Measurements from ENCODE around the gene STK24. TPM values are rescaled to one million over a fixed set of nuclear protein-coding genes. Genes with fewer than 3 reads are reported as not detected.

STK24 gene
- total RNA-seq, 1 donor from 2014 or later: 94.6 TPM

DNA sequence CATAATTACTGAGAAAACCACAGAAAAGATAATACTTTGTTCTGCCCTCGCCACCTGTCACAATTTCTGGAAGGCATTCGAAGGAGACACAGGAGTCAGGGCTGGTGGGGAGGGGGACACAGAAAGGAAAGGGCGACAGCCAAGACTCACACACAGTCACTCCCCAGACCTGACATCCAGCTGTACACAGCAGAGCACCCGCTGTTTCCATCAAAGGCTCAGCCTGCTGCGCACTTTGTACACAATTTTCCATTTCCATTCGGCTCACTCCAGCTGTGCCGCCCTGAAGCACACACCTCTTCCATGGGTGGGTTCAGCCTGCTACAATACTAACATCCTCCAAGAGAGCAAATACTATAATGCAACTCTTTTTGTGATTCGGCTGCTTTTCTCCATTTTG, 38.0 kb downstream of the STK24 start:
- Histone ChIP-seq H3K36me3 (peaks cover 5% of the 10 kb centered on the region), H3K9me3 (no peaks in the 10 kb centered on the region), H3K4me3 (no peak overlapping the region), H3K27ac (no peak overlapping the region), H3K4me1 (peaks cover 61% of the 10 kb centered on the region), H3K27me3 (no peaks in the 10 kb centered on the region)
- ATAC-seq: no peak
- DNase-seq: no peak
- TF ChIP-seq, protein P1, sequence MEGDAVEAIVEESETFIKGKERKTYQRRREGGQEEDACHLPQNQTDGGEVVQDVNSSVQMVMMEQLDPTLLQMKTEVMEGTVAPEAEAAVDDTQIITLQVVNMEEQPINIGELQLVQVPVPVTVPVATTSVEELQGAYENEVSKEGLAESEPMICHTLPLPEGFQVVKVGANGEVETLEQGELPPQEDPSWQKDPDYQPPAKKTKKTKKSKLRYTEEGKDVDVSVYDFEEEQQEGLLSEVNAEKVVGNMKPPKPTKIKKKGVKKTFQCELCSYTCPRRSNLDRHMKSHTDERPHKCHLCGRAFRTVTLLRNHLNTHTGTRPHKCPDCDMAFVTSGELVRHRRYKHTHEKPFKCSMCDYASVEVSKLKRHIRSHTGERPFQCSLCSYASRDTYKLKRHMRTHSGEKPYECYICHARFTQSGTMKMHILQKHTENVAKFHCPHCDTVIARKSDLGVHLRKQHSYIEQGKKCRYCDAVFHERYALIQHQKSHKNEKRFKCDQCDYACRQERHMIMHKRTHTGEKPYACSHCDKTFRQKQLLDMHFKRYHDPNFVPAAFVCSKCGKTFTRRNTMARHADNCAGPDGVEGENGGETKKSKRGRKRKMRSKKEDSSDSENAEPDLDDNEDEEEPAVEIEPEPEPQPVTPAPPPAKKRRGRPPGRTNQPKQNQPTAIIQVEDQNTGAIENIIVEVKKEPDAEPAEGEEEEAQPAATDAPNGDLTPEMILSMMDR (IDR thresholded peaks at IDR 0.05): no peak
- intact Hi-C loops (cut with DNase I): no loop called here

DNA sequence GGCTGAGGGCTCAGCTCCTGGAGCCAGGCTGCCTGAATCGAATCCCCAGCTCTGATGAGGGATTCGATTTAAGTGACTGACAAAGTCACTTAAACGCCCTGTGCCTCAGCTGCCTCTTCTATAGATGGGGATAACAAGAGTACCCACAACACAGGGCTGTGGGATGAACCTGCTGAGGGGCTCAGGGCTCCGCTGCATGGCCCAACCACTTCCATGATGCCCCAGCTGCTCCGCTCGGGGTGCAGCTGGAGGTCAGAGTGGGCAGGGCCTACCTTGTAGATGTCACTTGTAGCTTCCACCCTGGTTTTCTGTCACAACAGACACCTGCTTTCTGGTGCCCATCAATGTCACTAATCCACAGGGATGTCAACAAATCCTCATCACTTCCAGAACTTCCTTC, 39.2 kb downstream of the STK24 start:
- no peaks in the 10 kb centered on the region for H3K9me3 ChIP-seq
- DNase-seq (no peak), ATAC-seq (no peak)
- no peak overlapping the region for H3K4me3 ChIP-seq
- H3K36me3 ChIP-seq: peaks cover 5% of the 10 kb centered on the region
- H3K27ac ChIP-seq: no peak overlapping the region
- H3K27me3 ChIP-seq: no peaks in the 10 kb centered on the region
- intact Hi-C loops (cut with DNase I): no loop called here
- TF ChIP-seq, protein P1 (IDR thresholded peaks at IDR 0.05): no peak
- peaks cover 49% of the 10 kb centered on the region for H3K4me1 ChIP-seq

DNA sequence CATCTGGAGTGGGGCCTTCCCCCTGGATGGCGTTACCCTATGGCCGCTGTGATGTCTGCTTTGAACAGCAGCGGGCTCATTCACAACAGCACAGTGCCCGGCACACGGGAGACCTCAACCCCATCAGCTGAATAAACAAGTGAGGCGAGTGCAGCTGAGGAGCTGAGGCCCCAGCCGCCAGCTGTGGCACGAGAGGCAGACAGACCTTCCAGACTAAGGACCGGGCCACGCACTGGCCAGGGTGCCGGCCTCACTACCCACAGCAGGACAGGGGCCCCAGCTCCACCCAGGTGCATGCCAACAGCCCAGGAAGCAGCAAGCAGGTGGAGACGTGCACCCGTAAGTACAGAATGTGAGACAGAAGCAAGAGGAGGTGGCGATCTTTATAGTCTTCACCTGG, 39.6 kb downstream of the STK24 start:
- intact Hi-C loops (cut with DNase I): no loop called here
- Histone ChIP-seq H3K4me3 (no peak overlapping the region), H3K27ac (no peak overlapping the region), H3K9me3 (no peaks in the 10 kb centered on the region), H3K27me3 (no peaks in the 10 kb centered on the region), H3K36me3 (peaks cover 5% of the 10 kb centered on the region), H3K4me1 (peaks cover 49% of the 10 kb centered on the region)
- DNase-seq: peak; percentile 51
- TF ChIP-seq, protein P1 (IDR thresholded peaks at IDR 0.05): no peak
- no peak for ATAC-seq

DNA sequence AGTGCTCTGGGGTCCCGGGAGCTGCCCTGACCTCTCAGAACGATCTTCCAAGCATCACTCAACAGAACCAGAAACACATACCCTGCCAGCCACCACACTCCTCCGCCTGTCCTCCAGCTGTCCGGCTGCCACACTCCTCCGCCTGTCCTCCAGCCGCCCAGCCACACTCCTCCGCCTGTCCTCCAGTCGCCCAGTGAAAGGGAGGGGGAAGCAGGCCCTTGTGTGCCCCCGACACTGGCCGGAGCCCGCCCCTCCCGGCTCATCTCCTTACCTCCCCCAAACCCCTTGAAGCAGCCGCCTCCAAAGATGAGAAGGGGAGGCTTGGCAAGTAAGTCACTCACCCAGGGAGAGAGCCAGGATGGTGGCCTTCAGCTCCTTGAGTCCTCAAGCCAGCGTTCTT, 40.2 kb downstream of the STK24 start:
- TF ChIP-seq, protein P1 (IDR thresholded peaks at IDR 0.05): no peak
- Histone ChIP-seq H3K27me3 (no peaks in the 10 kb centered on the region), H3K9me3 (no peaks in the 10 kb centered on the region), H3K4me1 (peaks cover 45% of the 10 kb centered on the region), H3K36me3 (peaks cover 5% of the 10 kb centered on the region), H3K27ac (no peak overlapping the region), H3K4me3 (no peak overlapping the region)
- intact Hi-C loops (cut with DNase I): no loop called here
- ATAC-seq (no peak), DNase-seq (peak; percentile 52)

DNA sequence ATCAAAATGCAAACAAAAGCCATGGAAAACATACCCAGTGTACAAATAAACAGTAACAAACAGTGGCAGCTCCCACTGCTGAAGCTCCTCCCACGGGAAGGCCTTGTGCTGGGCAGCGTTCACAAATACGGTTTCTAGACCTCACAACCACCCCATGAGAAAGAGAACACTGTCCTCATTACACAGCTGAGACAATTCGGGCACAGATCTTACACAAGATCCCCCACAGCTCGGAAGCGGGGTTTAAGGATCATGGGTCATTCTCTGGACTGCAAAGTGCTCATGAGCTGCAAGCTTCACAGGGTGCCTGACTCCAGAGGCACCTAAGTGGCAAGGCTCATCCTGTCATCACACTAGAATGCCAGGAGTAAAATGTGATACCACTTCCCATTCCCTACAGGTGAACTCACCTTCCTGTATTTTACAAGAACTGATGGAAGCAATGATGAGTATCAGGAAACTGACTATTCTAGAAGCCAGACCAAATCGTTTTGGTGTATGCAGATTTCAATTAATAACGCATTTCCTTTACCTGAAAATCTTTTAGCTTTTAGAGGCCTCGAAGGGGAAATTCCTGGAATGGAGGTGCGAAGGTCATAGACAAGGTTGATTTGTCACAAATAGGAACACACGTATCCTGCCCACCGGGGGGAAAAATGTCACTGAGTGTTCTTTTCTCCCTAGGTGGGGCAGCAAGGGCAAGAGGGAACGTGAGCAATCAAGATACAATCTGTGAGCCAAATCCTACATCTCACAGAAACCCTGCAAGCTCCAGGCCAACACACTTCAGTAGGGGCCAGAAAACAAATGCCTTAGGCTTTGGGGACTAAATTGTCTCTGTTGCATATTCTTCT, 41.2 kb downstream of the STK24 start:
- TF ChIP-seq, protein P1 (IDR thresholded peaks at IDR 0.05): no peak
- peak; percentile 61 for ATAC-seq
- Histone ChIP-seq H3K36me3 (peaks cover 5% of the 10 kb centered on the region), H3K27me3 (no peaks in the 10 kb centered on the region), H3K4me1 (peaks cover 35% of the 10 kb centered on the region), H3K4me3 (no peak overlapping the region), H3K9me3 (no peaks in the 10 kb centered on the region), H3K27ac (peak overlapping the region; percentile 42)
- intact Hi-C loops (cut with DNase I): no loop called here
- DNase-seq: no peak

All from upper lobe of right lung (tissue), 1 donor.